ENCODE measurements around the gene LRRC63.
"Not testable (repeated sequence)": the region's sequence is repeated elsewhere in the genome, so short reads cannot be mapped to it uniquely, and the experiment has no call there.

Gene LRRC63

GRCh38 chr13:46202966-46203365, 8.8 kb upstream of the LRRC63 start:
- peaks cover 35 to 59% (median 53%) of the 10 kb centered on the region in 4 experiments for H3K4me1 ChIP-seq (ENCODE audit: control extremely low read depth in 1 of 4, control insufficient read depth in 4 of 4, insufficient read depth in 4 of 4, low read length in 3 of 4)
- CTCF ChIA-PET, result interaction anchor here (0.7 to 1.8 kb wide), 6 partner anchors 17 to 36 kb away, joined by 3 to 6 read pairs (median 4); no protein-coding TSS in a partner anchor
- peaks cover 0 to 2% (median 0%) of the 10 kb centered on the region in 4 experiments for H3K36me3 ChIP-seq (ENCODE audit: control insufficient read depth in 4 of 4, insufficient read depth in 4 of 4, low read length in 3 of 4)
- no peaks in the 10 kb centered on the region for H3K9me3 ChIP-seq (ENCODE audit: control extremely low read depth in 1 of 5, control insufficient read depth in 4 of 5, insufficient read depth in 2 of 5, low read depth in 1 of 5, low read length in 4 of 5)
- 90% methylated on average over 5 of the region's 5 CpGs for WGBS (ENCODE audit: insufficient coverage)
- no peak overlapping the region for H3K27ac ChIP-seq (ENCODE audit: insufficient read depth in 1 of 2, low read depth in 1 of 2, low read length in 2 of 2, poor library complexity in 1 of 2, severe bottlenecking in 2 of 2)
- no peak for DNase-seq
- POLR2A ChIA-PET, result no interaction called here
- no peak overlapping the region for H3K4me3 ChIP-seq (ENCODE audit: control insufficient read depth in 1 of 7, extremely low read depth in 1 of 7, insufficient read depth in 4 of 7, low read depth in 2 of 7, low read length in 6 of 7)
- H3K27me3 ChIP-seq (replicated peaks in 2 of 5; ENCODE audit: control insufficient read depth in 4 of 5, insufficient read depth in 5 of 5, low read length in 4 of 5), result no peaks in the 10 kb centered on the region

GRCh38 chr13:46206143-46206542, 5.6 kb upstream of the LRRC63 start:
- H3K4me1 ChIP-seq (ENCODE audit: control extremely low read depth in 1 of 4, control insufficient read depth in 4 of 4, insufficient read depth in 4 of 4, low read length in 3 of 4), result peaks cover 16 to 52% (median 38%) of the 10 kb centered on the region in 4 experiments
- CTCF ChIA-PET, result interaction anchor here (1.0 to 1.1 kb wide), 2 partner anchors 10 to 21 kb away, joined by 3 read pairs; no protein-coding TSS in a partner anchor
- no peak overlapping the region for H3K27ac ChIP-seq (ENCODE audit: insufficient read depth in 1 of 2, low read depth in 1 of 2, low read length in 2 of 2, poor library complexity in 1 of 2, severe bottlenecking in 2 of 2)
- H3K9me3 ChIP-seq (ENCODE audit: control extremely low read depth in 1 of 5, control insufficient read depth in 4 of 5, insufficient read depth in 2 of 5, low read depth in 1 of 5, low read length in 4 of 5), result no peaks in the 10 kb centered on the region
- POLR2A ChIA-PET, result no interaction called here
- peaks cover 0 to 2% (median 0%) of the 10 kb centered on the region in 4 experiments for H3K36me3 ChIP-seq (ENCODE audit: control insufficient read depth in 4 of 4, insufficient read depth in 4 of 4, low read length in 3 of 4)
- H3K27me3 ChIP-seq (replicated peaks in 2 of 5; ENCODE audit: control insufficient read depth in 4 of 5, insufficient read depth in 5 of 5, low read length in 4 of 5), result no peaks in the 10 kb centered on the region
- WGBS (ENCODE audit: insufficient coverage), result 100% methylated on average over 1 of the region's 1 CpG
- no peak for DNase-seq
- H3K4me3 ChIP-seq (ENCODE audit: control insufficient read depth in 1 of 7, extremely low read depth in 1 of 7, insufficient read depth in 4 of 7, low read depth in 2 of 7, low read length in 6 of 7), result no peak overlapping the region

GRCh38 chr13:46207828-46208227, 3.9 kb upstream of the LRRC63 start:
- no peak for DNase-seq
- H3K27ac ChIP-seq (ENCODE audit: insufficient read depth in 1 of 2, low read depth in 1 of 2, low read length in 2 of 2, poor library complexity in 1 of 2, severe bottlenecking in 2 of 2), result no peak overlapping the region
- 96% methylated on average over 7 of the region's 7 CpGs for WGBS (ENCODE audit: insufficient coverage)
- H3K9me3 ChIP-seq (ENCODE audit: control extremely low read depth in 1 of 5, control insufficient read depth in 4 of 5, insufficient read depth in 2 of 5, low read depth in 1 of 5, low read length in 4 of 5), result no peaks in the 10 kb centered on the region
- ChIA-PET CTCF (interaction anchor here (1.2 to 1.8 kb wide), 3 partner anchors 8 to 37 kb away, joined by 3 to 6 read pairs (median 4); no protein-coding TSS in a partner anchor), POLR2A (no interaction called here)
- no peaks in the 10 kb centered on the region for H3K27me3 ChIP-seq (replicated peaks in 2 of 5; ENCODE audit: control insufficient read depth in 4 of 5, insufficient read depth in 5 of 5, low read length in 4 of 5)
- peaks cover 0 to 2% (median 0%) of the 10 kb centered on the region in 4 experiments for H3K36me3 ChIP-seq (ENCODE audit: control insufficient read depth in 4 of 4, insufficient read depth in 4 of 4, low read length in 3 of 4)
- peaks cover 11 to 48% (median 31%) of the 10 kb centered on the region in 4 experiments for H3K4me1 ChIP-seq (ENCODE audit: control extremely low read depth in 1 of 4, control insufficient read depth in 4 of 4, insufficient read depth in 4 of 4, low read length in 3 of 4)
- no peak overlapping the region for H3K4me3 ChIP-seq (ENCODE audit: control insufficient read depth in 1 of 7, extremely low read depth in 1 of 7, insufficient read depth in 4 of 7, low read depth in 2 of 7, low read length in 6 of 7)

- peak overlapping the region; percentile 44 to 89 for H3K27ac ChIP-seq (ENCODE audit: insufficient read depth in 1 of 2, low read depth in 1 of 2, low read length in 2 of 2, poor library complexity in 1 of 2, severe bottlenecking in 2 of 2)
- no peaks in the 10 kb centered on the region for H3K9me3 ChIP-seq (ENCODE audit: control extremely low read depth in 1 of 5, control insufficient read depth in 4 of 5, insufficient read depth in 2 of 5, low read depth in 1 of 5, low read length in 4 of 5)
- H3K4me3 ChIP-seq (ENCODE audit: control insufficient read depth in 1 of 7, extremely low read depth in 1 of 7, insufficient read depth in 4 of 7, low read depth in 2 of 7, low read length in 6 of 7), result peak overlapping the region in 6 of 7 experiments; percentile 78 to 98 (median 91)
- peaks cover 7 to 46% (median 26%) of the 10 kb centered on the region in 4 experiments for H3K4me1 ChIP-seq (ENCODE audit: control extremely low read depth in 1 of 4, control insufficient read depth in 4 of 4, insufficient read depth in 4 of 4, low read length in 3 of 4)
- 19% methylated on average over 5 of the region's 6 CpGs for WGBS (ENCODE audit: insufficient coverage)
- peaks cover 0 to 2% (median 0%) of the 10 kb centered on the region in 4 experiments for H3K36me3 ChIP-seq (ENCODE audit: control insufficient read depth in 4 of 4, insufficient read depth in 4 of 4, low read length in 3 of 4)
- ChIA-PET CTCF (interaction anchor here (0.8 to 1.6 kb wide), 7 partner anchors 9 to 55 kb away, joined by 3 to 5 read pairs (median 4); partner anchors contain the start of gene LCP1), POLR2A (no interaction called here)
- peak in 1 of 3 donors; percentile 44 for DNase-seq
- no peaks in the 10 kb centered on the region for H3K27me3 ChIP-seq (replicated peaks in 2 of 5; ENCODE audit: control insufficient read depth in 4 of 5, insufficient read depth in 5 of 5, low read length in 4 of 5)
Observed at GRCh38 chr13:46210362-46211083, 1.2 kb upstream of the LRRC63 start.

GRCh38 chr13:46211116-46211482, 629 bp upstream of the LRRC63 start:
- Histone ChIP-seq H3K4me1 (ENCODE audit: control extremely low read depth in 1 of 4, control insufficient read depth in 4 of 4, insufficient read depth in 4 of 4, low read length in 3 of 4) (peaks cover 7 to 40% (median 22%) of the 10 kb centered on the region in 4 experiments), H3K36me3 (ENCODE audit: control insufficient read depth in 4 of 4, insufficient read depth in 4 of 4, low read length in 3 of 4) (peaks cover 0 to 2% (median 0%) of the 10 kb centered on the region in 4 experiments), H3K4me3 (ENCODE audit: control insufficient read depth in 1 of 7, extremely low read depth in 1 of 7, insufficient read depth in 4 of 7, low read depth in 2 of 7, low read length in 6 of 7) (peak overlapping the region; percentile 52 to 98 (median 91)), H3K9me3 (ENCODE audit: control extremely low read depth in 1 of 5, control insufficient read depth in 4 of 5, insufficient read depth in 2 of 5, low read depth in 1 of 5, low read length in 4 of 5) (no peaks in the 10 kb centered on the region), H3K27me3 (replicated peaks in 2 of 5; ENCODE audit: control insufficient read depth in 4 of 5, insufficient read depth in 5 of 5, low read length in 4 of 5) (no peaks in the 10 kb centered on the region), H3K27ac (ENCODE audit: insufficient read depth in 1 of 2, low read depth in 1 of 2, low read length in 2 of 2, poor library complexity in 1 of 2, severe bottlenecking in 2 of 2) (peak overlapping the region; percentile 44 to 89)
- DNase-seq, result peak; percentile 70 to 93 (median 89)
- CTCF ChIA-PET, result interaction anchor here (0.8 to 2.1 kb wide), 8 partner anchors 8 to 56 kb away, joined by 3 to 5 read pairs (median 4); partner anchors contain the start of gene LCP1
- WGBS (ENCODE audit: insufficient coverage), result 0% methylated on average over 7 of the region's 9 CpGs
- POLR2A ChIA-PET, result no interaction called here

GRCh38 chr13:46213242-46213641, 1.5 kb downstream of the LRRC63 start:
- peaks cover 7 to 38% (median 20%) of the 10 kb centered on the region in 4 experiments for H3K4me1 ChIP-seq (ENCODE audit: control extremely low read depth in 1 of 4, control insufficient read depth in 4 of 4, insufficient read depth in 4 of 4, low read length in 3 of 4)
- no peak for DNase-seq
- H3K27ac ChIP-seq (ENCODE audit: insufficient read depth in 1 of 2, low read depth in 1 of 2, low read length in 2 of 2, poor library complexity in 1 of 2, severe bottlenecking in 2 of 2), result no peak overlapping the region
- no peaks in the 10 kb centered on the region for H3K36me3 ChIP-seq (ENCODE audit: control insufficient read depth in 4 of 4, insufficient read depth in 4 of 4, low read length in 3 of 4)
- no peaks in the 10 kb centered on the region for H3K27me3 ChIP-seq (replicated peaks in 2 of 5; ENCODE audit: control insufficient read depth in 4 of 5, insufficient read depth in 5 of 5, low read length in 4 of 5)
- H3K9me3 ChIP-seq (ENCODE audit: control extremely low read depth in 1 of 5, control insufficient read depth in 4 of 5, insufficient read depth in 2 of 5, low read depth in 1 of 5, low read length in 4 of 5), result no peaks in the 10 kb centered on the region
- no peak overlapping the region for H3K4me3 ChIP-seq (ENCODE audit: control insufficient read depth in 1 of 7, extremely low read depth in 1 of 7, insufficient read depth in 4 of 7, low read depth in 2 of 7, low read length in 6 of 7)
- POLR2A ChIA-PET, result no interaction called here
- CTCF ChIA-PET, result interaction anchor here (1.0 to 1.6 kb wide), 2 partner anchors 14 to 53 kb away, joined by 3 to 4 read pairs; no protein-coding TSS in a partner anchor
- WGBS (ENCODE audit: insufficient coverage), result 100% methylated on average over 3 of the region's 3 CpGs

GRCh38 chr13:46214741-46215140, 3.0 kb downstream of the LRRC63 start:
- H3K36me3 ChIP-seq (ENCODE audit: control insufficient read depth in 4 of 4, insufficient read depth in 4 of 4, low read length in 3 of 4); POLR2A ChIA-PET; H3K4me3 ChIP-seq (ENCODE audit: control insufficient read depth in 1 of 7, extremely low read depth in 1 of 7, insufficient read depth in 4 of 7, low read depth in 2 of 7, low read length in 6 of 7); H3K27me3 ChIP-seq (replicated peaks in 2 of 5; ENCODE audit: control insufficient read depth in 4 of 5, insufficient read depth in 5 of 5, low read length in 4 of 5); H3K9me3 ChIP-seq (ENCODE audit: control extremely low read depth in 1 of 5, control insufficient read depth in 4 of 5, insufficient read depth in 2 of 5, low read depth in 1 of 5, low read length in 4 of 5); DNase-seq; H3K27ac ChIP-seq (ENCODE audit: insufficient read depth in 1 of 2, low read depth in 1 of 2, low read length in 2 of 2, poor library complexity in 1 of 2, severe bottlenecking in 2 of 2): not testable (repeated sequence)
- no CpG with 5 or more reads among the region's 1 CpG for WGBS (ENCODE audit: insufficient coverage)
- CTCF ChIA-PET, result interaction anchor here (1.0 to 1.6 kb wide), 2 partner anchors 16 to 22 kb away, joined by 3 read pairs; no protein-coding TSS in a partner anchor
- peaks cover 7 to 25% (median 14%) of the 10 kb centered on the region in 4 experiments for H3K4me1 ChIP-seq (ENCODE audit: control extremely low read depth in 1 of 4, control insufficient read depth in 4 of 4, insufficient read depth in 4 of 4, low read length in 3 of 4)

All from common myeloid progenitor, CD34-positive (primary cell).